Osteoblast (primary cell): ENCODE measurements around the gene BAIAP2. TPM values are rescaled to one million over a fixed set of nuclear protein-coding genes. Genes with fewer than 3 reads are reported as not detected.

Experiments
- DNase-seq: peaks from one replicate; pipeline ENCODE4 v3.0.0; 2011; ENCODE audit warnings: low spot score, mixed read lengths; ENCODE audit not compliant: insufficient read length; ENCODE audit errors: missing footprints
- H2AFZ ChIP-seq: 2 replicates; pipeline ENCODE4 v1.6.0; 2011; ENCODE audit warnings: mild to moderate bottlenecking, low read length
- H3K27ac ChIP-seq: 2 replicates; pipeline ENCODE4 v1.5.1; 2011; ENCODE audit warnings: mild to moderate bottlenecking, low read depth, low read length, moderate library complexity
- H3K27me3 ChIP-seq: 2 replicates; pipeline ENCODE4 v1.6.0; 2012; ENCODE audit warnings: mild to moderate bottlenecking, control low read depth, inconsistent platforms, low read length, moderate library complexity; ENCODE audit not compliant: insufficient read depth
- H3K36me3 ChIP-seq: 2 replicates; pipeline ENCODE4 v1.5.1; 2011; ENCODE audit warnings: mild to moderate bottlenecking, low read length, control low read depth, moderate library complexity; ENCODE audit not compliant: insufficient read depth
- H3K4me1 ChIP-seq: 2 replicates; pipeline ENCODE4 v1.5.1; 2011; ENCODE audit warnings: mild to moderate bottlenecking, low read length, control low read depth, moderate library complexity; ENCODE audit not compliant: insufficient read depth
- H3K4me2 ChIP-seq: 2 replicates; pipeline ENCODE4 v1.6.0; 2011; ENCODE audit warnings: mild to moderate bottlenecking, low read length; ENCODE audit not compliant: insufficient read depth
- H3K4me3 ChIP-seq: fragments of 200-600 bp; sonication (generic); 3 replicates; pipeline ENCODE4 v1.5.1; 2012; ENCODE audit warnings: mild to moderate bottlenecking, low read length, inconsistent platforms; ENCODE audit not compliant: insufficient read depth
- H3K79me2 ChIP-seq: 2 replicates; pipeline ENCODE4 v1.6.0; 2012; ENCODE audit warnings: mild to moderate bottlenecking, low read length, control low read depth, inconsistent platforms; ENCODE audit not compliant: insufficient read depth
- H3K9me3 ChIP-seq: 2 replicates; pipeline ENCODE4 v1.5.1; 2011; ENCODE audit warnings: low read depth, low read length, control low read depth
- H4K20me1 ChIP-seq: 2 replicates; pipeline ENCODE4 v1.6.0; 2012; ENCODE audit warnings: mild to moderate bottlenecking, low read length, control low read depth; ENCODE audit not compliant: insufficient read depth
- CTCF ChIP-seq: IDR thresholded peaks from 2 replicates; pipeline ENCODE4 v1.5.1; 2011; ENCODE audit warnings: mild to moderate bottlenecking, low read depth, low read length, moderate library complexity; ENCODE audit errors: extremely low read depth
- total RNA-seq: library from RNA; depleted of rRNA; stranded (reverse); fragments of >200 nt; gene quantifications from 2 replicates; pipeline ENCODE4 v1.2.3, GENCODE V29; 2012

BAIAP2 gene
- total RNA-seq, 1 donor = 15.6 TPM

GRCh38 chr17:81046132-81046769 is 11.3 kb downstream of the BAIAP2 start:
- no peak for DNase-seq
- peaks cover 88% of the 10 kb centered on the region for H3K79me2 ChIP-seq
- no peak overlapping the region for H2AFZ ChIP-seq
- H3K4me1 ChIP-seq = peaks cover 15% of the 10 kb centered on the region
- TF ChIP-seq CTCF = no peak
- H3K4me3 ChIP-seq = no peak overlapping the region
- H3K4me2 ChIP-seq = no peak overlapping the region
- no peaks in the 10 kb centered on the region for H3K9me3 ChIP-seq
- H3K27me3 ChIP-seq = no peaks in the 10 kb centered on the region
- H3K27ac ChIP-seq = no peak overlapping the region
- no peaks in the 10 kb centered on the region for H3K36me3 ChIP-seq
- peaks cover 54% of the 10 kb centered on the region for H4K20me1 ChIP-seq

DNA sequence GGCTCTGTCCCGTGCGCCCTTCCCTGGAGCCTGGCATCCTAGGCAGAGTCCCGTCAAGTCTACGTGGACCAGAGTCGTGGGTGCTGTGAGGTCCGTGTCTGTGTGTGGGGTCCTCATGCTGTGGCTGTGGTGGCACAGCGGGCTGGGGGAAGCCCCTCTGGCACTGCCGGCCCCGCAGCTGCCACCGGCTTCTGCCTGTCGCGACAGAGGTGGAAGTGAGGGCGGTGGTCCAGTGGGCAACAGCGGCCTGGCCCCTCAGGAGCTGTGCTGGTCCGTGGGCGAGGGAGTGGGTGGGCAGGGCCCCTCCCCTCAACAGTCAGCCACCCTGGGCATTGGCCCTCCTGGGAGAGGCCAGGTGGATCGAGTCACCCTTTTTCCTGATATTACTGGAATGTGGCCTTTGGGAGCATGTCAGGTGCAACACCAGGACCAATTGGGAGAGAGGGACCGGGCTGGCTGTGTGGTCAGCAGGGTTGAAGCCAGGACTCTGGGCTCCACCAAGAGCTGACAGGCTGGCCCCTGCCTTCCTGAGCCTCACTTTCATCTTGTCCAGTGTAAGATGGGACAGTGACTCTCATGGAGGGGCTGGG is 11.9 kb downstream of the BAIAP2 start:
- Histone ChIP-seq H3K27me3 (no peaks in the 10 kb centered on the region), H3K4me2 (no peak overlapping the region), H3K27ac (no peak overlapping the region), H3K9me3 (no peaks in the 10 kb centered on the region), H4K20me1 (peaks cover 55% of the 10 kb centered on the region), H3K36me3 (no peaks in the 10 kb centered on the region), H3K79me2 (peaks cover 87% of the 10 kb centered on the region), H3K4me3 (no peak overlapping the region), H3K4me1 (peaks cover 15% of the 10 kb centered on the region), H2AFZ (no peak overlapping the region)
- no peak for TF ChIP-seq CTCF
- no peak for DNase-seq

GRCh38 chr17:81048827-81049371 is 13.9 kb downstream of the BAIAP2 start:
- Histone ChIP-seq H4K20me1 (peaks cover 65% of the 10 kb centered on the region), H3K36me3 (no peaks in the 10 kb centered on the region), H3K79me2 (peaks cover 78% of the 10 kb centered on the region), H3K27ac (no peak overlapping the region), H3K4me2 (no peak overlapping the region), H3K4me3 (no peak overlapping the region), H3K4me1 (peaks cover 15% of the 10 kb centered on the region), H3K9me3 (no peaks in the 10 kb centered on the region), H2AFZ (no peak overlapping the region), H3K27me3 (no peaks in the 10 kb centered on the region)
- DNase-seq = no peak
- TF ChIP-seq CTCF = no peak

DNA sequence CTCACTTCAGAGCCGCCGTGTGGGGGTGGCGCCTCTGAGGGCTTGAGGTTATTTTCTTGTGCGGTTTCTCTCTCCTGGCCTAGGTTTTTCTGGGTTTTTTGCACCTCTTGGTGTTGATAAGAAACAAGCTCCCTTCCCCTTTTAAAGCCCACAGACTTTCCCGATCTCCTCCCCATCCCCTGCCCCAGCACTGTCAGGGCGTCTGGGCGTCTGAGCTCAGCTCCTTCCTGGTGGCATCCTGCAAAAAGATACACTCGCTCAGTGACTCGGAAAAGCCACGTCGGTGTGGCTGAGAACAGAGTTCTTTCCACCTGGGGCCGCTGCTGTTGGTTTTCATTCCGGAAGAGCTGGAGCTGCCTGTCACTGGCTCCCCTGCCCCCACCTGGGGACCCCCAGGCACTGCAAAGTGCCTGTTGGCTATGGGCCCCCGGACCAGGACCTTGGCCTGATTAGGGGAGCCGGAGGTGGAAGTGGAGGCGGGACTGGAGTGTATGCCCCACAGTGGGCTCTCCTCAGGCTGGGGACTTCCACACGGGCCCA is 14.5 kb downstream of the BAIAP2 start:
- DNase-seq = no peak
- no peak overlapping the region for H3K4me2 ChIP-seq
- H4K20me1 ChIP-seq = peaks cover 65% of the 10 kb centered on the region
- no peak overlapping the region for H3K27ac ChIP-seq
- TF ChIP-seq CTCF = no peak
- no peak overlapping the region for H3K4me3 ChIP-seq
- H3K27me3 ChIP-seq = no peaks in the 10 kb centered on the region
- H3K9me3 ChIP-seq = no peaks in the 10 kb centered on the region
- no peaks in the 10 kb centered on the region for H3K36me3 ChIP-seq
- H3K4me1 ChIP-seq = peaks cover 12% of the 10 kb centered on the region
- no peak overlapping the region for H2AFZ ChIP-seq
- H3K79me2 ChIP-seq = peaks cover 72% of the 10 kb centered on the region
